Mesendoderm (in vitro differentiated cells): ENCODE data around the gene FERMT2.
"Not testable (repeated sequence)": the region's sequence is repeated elsewhere in the genome, so short reads cannot be mapped to it uniquely, and the experiment has no call there.

Experiments
- DNase-seq: peaks from one replicate; pipeline ENCODE4 v3.0.0; 2013
- H2AK5ac ChIP-seq: 2 replicates; pipeline ENCODE4 v1.6.1; 2013; ENCODE audit warnings: low read length, inconsistent platforms
- H2BK120ac ChIP-seq: 2 replicates; pipeline ENCODE4 v1.6.1; 2013; ENCODE audit warnings: low read depth, mild to moderate bottlenecking, low read length, moderate library complexity, mixed read lengths
- H2BK15ac ChIP-seq: replicated peaks from 2 replicates; pipeline ENCODE4 v1.6.1; 2013; ENCODE audit warnings: low read depth, mild to moderate bottlenecking, moderate library complexity
- H2BK5ac ChIP-seq: 2 replicates; pipeline ENCODE4 v1.6.1; 2013; ENCODE audit warnings: low read length, inconsistent platforms
- H3K18ac ChIP-seq: 2 replicates; pipeline ENCODE4 v1.6.1; 2013; ENCODE audit warnings: mild to moderate bottlenecking, low read length, mixed read lengths
- H3K23ac ChIP-seq: one replicate; pipeline ENCODE4 v1.6.1; 2013; ENCODE audit warnings: low read length
- H3K27ac ChIP-seq: 2 replicates; pipeline ENCODE4 v1.5.1; 2013; ENCODE audit warnings: low read depth, mild to moderate bottlenecking, inconsistent platforms, low read length, moderate library complexity
- H3K27me3 ChIP-seq: 2 replicates; pipeline ENCODE4 v1.6.1; 2013; ENCODE audit warnings: low read length, control low read depth, mild to moderate bottlenecking, inconsistent platforms; ENCODE audit not compliant: insufficient read depth, poor library complexity
- H3K36me3 ChIP-seq: 2 replicates; pipeline ENCODE4 v1.6.1; 2013; ENCODE audit warnings: low read length, inconsistent platforms; ENCODE audit not compliant: control insufficient read depth, insufficient read depth
- H3K4ac ChIP-seq: one replicate; pipeline ENCODE4 v1.6.1; 2013; ENCODE audit warnings: low read depth, mild to moderate bottlenecking, low read length, moderate library complexity
- H3K4me1 ChIP-seq: 2 replicates; pipeline ENCODE4 v1.6.1; 2013; ENCODE audit warnings: low read depth, low read length, inconsistent platforms; ENCODE audit not compliant: control insufficient read depth
- H3K4me2 ChIP-seq: 2 replicates; pipeline ENCODE4 v1.6.1; 2013; ENCODE audit warnings: low read length
- H3K4me3 ChIP-seq: 2 replicates; pipeline ENCODE4 v1.5.1; 2013; ENCODE audit warnings: mild to moderate bottlenecking, low read length
- H3K56ac ChIP-seq: one replicate; pipeline ENCODE4 v1.6.1; 2013; ENCODE audit warnings: low read length
- H3K79me1 ChIP-seq: 2 replicates; pipeline ENCODE4 v1.6.1; 2013; ENCODE audit warnings: low read length, inconsistent platforms
- H3K79me2 ChIP-seq: 2 replicates; pipeline ENCODE4 v1.6.1; 2013; ENCODE audit warnings: mild to moderate bottlenecking, low read length; ENCODE audit not compliant: control insufficient read depth, insufficient read depth
- H3K9ac ChIP-seq: 2 replicates; pipeline ENCODE4 v1.6.1; 2013; ENCODE audit warnings: low read length, inconsistent platforms
- H4K5ac ChIP-seq: one replicate; pipeline ENCODE4 v1.6.1; 2013; ENCODE audit warnings: low read length
- H4K8ac ChIP-seq: one replicate; pipeline ENCODE4 v1.6.1; 2013; ENCODE audit warnings: low read depth, mild to moderate bottlenecking, control low read depth, low read length, moderate library complexity
- WGBS: extraction: QIAGEN DNeasy Blood & Tissue Kit; methylation state at CpG from one replicate; pipeline ENCODE4 v1.1.7; 2013; ENCODE audit warnings: low lambda C conversion rate, missing lambda C conversion rate; ENCODE audit not compliant: insufficient coverage; ENCODE audit errors: extremely low coverage; 5-methylcytosine and 5-hydroxymethylcytosine counted together

Gene FERMT2

GRCh38 chr14:52871606-52872005, 79.2 kb downstream of the FERMT2 start:
- Histone ChIP-seq H3K4ac (no peak overlapping the region), H3K27ac (peak overlapping the region; percentile 13), H3K4me3 (no peak overlapping the region), H4K8ac (no peak overlapping the region), H3K9ac (no peak overlapping the region), H3K36me3 (peaks cover 22% of the 10 kb centered on the region), H2AK5ac (no peak overlapping the region), H3K4me1 (no peaks in the 10 kb centered on the region), H2BK120ac (no peak overlapping the region), H3K79me2 (peaks cover 2% of the 10 kb centered on the region), H3K56ac (no peak overlapping the region), H3K23ac (no peak overlapping the region), H3K27me3 (no peaks in the 10 kb centered on the region), H2BK15ac (no peak overlapping the region), H3K79me1 (peaks cover 5% of the 10 kb centered on the region), H2BK5ac (no peak overlapping the region), H4K5ac (no peak overlapping the region), H3K4me2 (no peak overlapping the region), H3K18ac (no peak overlapping the region)
- DNase-seq = peak; percentile 85
- no CpG with 5 or more reads among the region's 3 CpGs for whole genome bisulfite sequencing

GRCh38 chr14:52868911-52869618, 81.8 kb downstream of the FERMT2 start:
- Histone ChIP-seq H2BK120ac (no peak overlapping the region), H3K79me2 (peaks cover 2% of the 10 kb centered on the region), H4K8ac (no peak overlapping the region), H2BK5ac (no peak overlapping the region), H3K4me3 (no peak overlapping the region), H3K56ac (no peak overlapping the region), H3K9ac (no peak overlapping the region), H3K18ac (no peak overlapping the region), H3K23ac (no peak overlapping the region), H4K5ac (no peak overlapping the region), H2BK15ac (no peak overlapping the region), H3K27ac (no peak overlapping the region), H3K79me1 (peaks cover 9% of the 10 kb centered on the region), H3K4ac (no peak overlapping the region), H3K27me3 (no peaks in the 10 kb centered on the region), H3K36me3 (peaks cover 25% of the 10 kb centered on the region), H3K4me1 (no peaks in the 10 kb centered on the region), H2AK5ac (no peak overlapping the region), H3K4me2 (no peak overlapping the region)
- no CpG with 5 or more reads among the region's 9 CpGs for WGBS
- DNase-seq = no peak

- not testable (repeated sequence) for H2BK120ac ChIP-seq, H2AK5ac ChIP-seq, H3K18ac ChIP-seq, H3K79me1 ChIP-seq, H4K5ac ChIP-seq, H3K56ac ChIP-seq, H3K27me3 ChIP-seq, H3K27ac ChIP-seq, H3K79me2 ChIP-seq, H4K8ac ChIP-seq, H3K4ac ChIP-seq, H3K4me1 ChIP-seq, H3K4me2 ChIP-seq, H3K4me3 ChIP-seq, H2BK5ac ChIP-seq, DNase-seq, H3K9ac ChIP-seq, H3K23ac ChIP-seq, H2BK15ac ChIP-seq
- WGBS = no CpG with 5 or more reads among the region's 7 CpGs
- H3K36me3 ChIP-seq = peaks cover 13% of the 10 kb centered on the region
These were observed 86.0 kb downstream of the FERMT2 start for GRCh38 chr14:52864893-52865292.

GRCh38 chr14:52863334-52863700, 87.5 kb downstream of the FERMT2 start:
- no peak overlapping the region for H4K8ac ChIP-seq
- no peak overlapping the region for H4K5ac ChIP-seq
- no peak overlapping the region for H2BK15ac ChIP-seq
- H3K79me1 ChIP-seq = peaks cover 7% of the 10 kb centered on the region
- H3K23ac ChIP-seq = no peak overlapping the region
- no peak overlapping the region for H2BK120ac ChIP-seq
- no CpG with 5 or more reads among the region's 1 CpG for whole genome bisulfite sequencing
- no peak overlapping the region for H3K9ac ChIP-seq
- no peak overlapping the region for H3K4me3 ChIP-seq
- H3K4ac ChIP-seq = no peak overlapping the region
- H3K27me3 ChIP-seq = no peaks in the 10 kb centered on the region
- no peak overlapping the region for H2BK5ac ChIP-seq
- H3K36me3 ChIP-seq = peaks cover 11% of the 10 kb centered on the region
- peaks cover 2% of the 10 kb centered on the region for H3K79me2 ChIP-seq
- H3K56ac ChIP-seq = no peak overlapping the region
- H3K4me2 ChIP-seq = no peak overlapping the region
- H3K27ac ChIP-seq = no peak overlapping the region
- H3K18ac ChIP-seq = no peak overlapping the region
- no peaks in the 10 kb centered on the region for H3K4me1 ChIP-seq
- DNase-seq = no peak
- H2AK5ac ChIP-seq = no peak overlapping the region

- H3K36me3 ChIP-seq = peaks cover 11% of the 10 kb centered on the region
- WGBS = no CpG with 5 or more reads among the region's 4 CpGs
- H3K23ac ChIP-seq = no peak overlapping the region
- H3K9ac ChIP-seq = no peak overlapping the region
- H3K56ac ChIP-seq = peak overlapping the region; percentile 57
- no peak overlapping the region for H2AK5ac ChIP-seq
- H3K79me2 ChIP-seq = peaks cover 2% of the 10 kb centered on the region
- H3K4ac ChIP-seq = no peak overlapping the region
- no peak overlapping the region for H4K5ac ChIP-seq
- no peak overlapping the region for H3K4me3 ChIP-seq
- H2BK15ac ChIP-seq = no peak overlapping the region
- H2BK120ac ChIP-seq = no peak overlapping the region
- peak; percentile 68 for DNase-seq
- peak overlapping the region; percentile 76 for H3K27ac ChIP-seq
- peaks cover 7% of the 10 kb centered on the region for H3K79me1 ChIP-seq
- no peak overlapping the region for H3K18ac ChIP-seq
- no peaks in the 10 kb centered on the region for H3K4me1 ChIP-seq
- H3K4me2 ChIP-seq = no peak overlapping the region
- peak overlapping the region; percentile 56 for H2BK5ac ChIP-seq
- no peaks in the 10 kb centered on the region for H3K27me3 ChIP-seq
- H4K8ac ChIP-seq = no peak overlapping the region
These were observed 88.1 kb downstream of the FERMT2 start for GRCh38 chr14:52862632-52863333.
